Heart right ventricle (tissue), 16 donors: Measurements from ENCODE around the gene TNFSF12. TPM values are rescaled to one million over a fixed set of nuclear protein-coding genes. Genes with fewer than 3 reads are reported as not detected.

ENCODE experiments used
- ATAC-seq, 8 donors: fragments of 200-7000 bp; cut with Tn5 transposase; one replicate each; pipeline ENCODE4 v1.9.1; 2020; ENCODE audit warnings: mild to moderate bottlenecking in 8 of 8, moderate library complexity in 8 of 8, moderate number of reproducible peaks in 1 of 8
- DNase-seq, 2 donors: peaks; one replicate each; pipeline ENCODE4 v3.0.0-alpha.2; 2020
- H3K27ac ChIP-seq, 10 donors: fragments of 200-600 bp; sonication (generic) in 2 of 10; one replicate each; pipeline versions ENCODE4 v1.5.0 to v1.8.0; 2020 to 2022; ENCODE audit warnings: mild to moderate bottlenecking in 3 of 10
- H3K27me3 ChIP-seq, 7 donors: fragments of 200-600 bp; one replicate each; pipeline ENCODE4 v1.8.0; 2021 to 2022; ENCODE audit warnings: mild to moderate bottlenecking in 2 of 7
- H3K36me3 ChIP-seq, 9 donors: fragments of 200-600 bp; sonication (generic) in 1 of 9; one replicate each; pipeline versions ENCODE4 v1.5.0 to v1.8.0; 2020 to 2022; ENCODE audit warnings: mild to moderate bottlenecking in 2 of 9
- H3K4me1 ChIP-seq, 9 donors: fragments of 200-600 bp; sonication (generic) in 1 of 9; one replicate each; pipeline versions ENCODE4 v1.5.0 to v1.8.0; 2020 to 2022; ENCODE audit warnings: mild to moderate bottlenecking in 4 of 9
- H3K4me3 ChIP-seq, 10 donors: fragments of 200-600 bp; sonication (generic) in 2 of 10; one replicate each; pipeline versions ENCODE4 v1.5.0 to v1.8.0; 2020 to 2022; ENCODE audit warnings: mild to moderate bottlenecking in 7 of 10, moderate library complexity in 2 of 10
- H3K9me3 ChIP-seq, 11 donors: fragments of 200-600 bp in 10 of 11; sonication (generic) in 2 of 11; one replicate each; pipeline versions ENCODE4 v1.5.0 to v1.8.0; 2013 to 2022; ENCODE audit warnings: mild to moderate bottlenecking in 2 of 11, control low read depth in 1 of 11, moderate library complexity in 1 of 11
- CTCF ChIP-seq, 9 donors: fragments of 200-600 bp; sonication (generic) in 2 of 9; IDR thresholded peaks; one replicate each; pipeline versions ENCODE4 v1.5.0 to v1.8.0; 2021 to 2022; ENCODE audit warnings: antibody characterized with exemption in 9 of 9, mild to moderate bottlenecking in 5 of 9, moderate library complexity in 1 of 9
- WGBS, 2 donors: extraction: QIAGEN DNeasy Blood & Tissue Kit; methylation state at CpG; one replicate each; pipeline ENCODE4 v1.1.7; 2013; ENCODE audit warnings: inconsistent platforms in 1 of 2; 5-methylcytosine and 5-hydroxymethylcytosine counted together
- intact Hi-C, 10 donors: fragments of 100-400 bp; cut with DNase I; formaldehyde crosslinking; loops; one replicate each; pipeline versions ENCODE4 v1.11.1 to v1.14.2; 2022
- polyA plus RNA-seq, 2 donors: library from polyadenylated mRNA; stranded (reverse); fragments of 200-250 nt; gene quantifications; one replicate each; pipeline ENCODE4 v1.2.3, GENCODE V29; 2013
- total RNA-seq, 10 donors: library from RNA; stranded (reverse); fragmentation: NEBNext Ultra II Directional in 3 of 10; extraction: Animal tissue kit (Norgen Biotek cat#: 25700) in 3 of 10; gene quantifications; one replicate each; pipeline versions ENCODE4 v1.2.1 to v1.2.4, GENCODE V29; 2021 to 2023
- donor health status: Arrhythmogenic right ventricular cardiomyopathy.
- donor health status: ischemic (EF 13 %, LVEDD 7.1; RV severe dilation, severe dysfunction).
- donor health status: healthy with polysubstance abuse.
- donor health status: DM: no; HTN: yes; CAD: no.
- donor health status: DM: no; HTN: no; CAD: no.
- donor health status: ischemic (EF 25% LVEDD 6.9; RV normal size, moderate dysfunction).
- donor health status: ischemic (EF 25% LVEDD 5.7; RV mildly dilated, moderate dysfunction).
- donor health status: healthy.
- donor health status: DM: yes; HTN: yes; CAD: no.
- donor health status: Ischemic cardiomyopathy.
- donor health status: ischemic (EF 35%, LVEDD 5.7; RV mildly dilated, moderate dysfunction).
- donor health status: nonischemic (EF 11% LVEDD 7.7; RV severe dilation, severe dysfunction).
- donor health status: DM: yes; HTN: yes; CAD: no.
- donor health status: PGD.
- donor health status: ischemic (EF 29% LVEDD 5.4; RV normal size, mild dysfunction).
- donor health status: nonischemic (EF 23%, LVEDD 6.1; RV moderate dilation, normal function).

Gene TNFSF12
- total and polyA plus RNA-seq, 12 donors: 20.6 to 51.0 (median 26.9) TPM

- H3K27ac ChIP-seq: no peak overlapping the region
- WGBS, 2 donors: 86 to 87% methylated on average over 14 of the region's 14 CpGs
- H3K27me3 ChIP-seq: no peaks in the 10 kb centered on the region
- H3K9me3 ChIP-seq: no peaks in the 10 kb centered on the region
- peaks cover 18 to 100% (median 90%) of the 10 kb centered on the region in 9 donors for H3K36me3 ChIP-seq
- intact Hi-C loops: no loop called here
- TF ChIP-seq CTCF (IDR thresholded peaks at IDR 0.05): peak in 3 of 9 donors; percentile 19 to 28 (median 28)
- H3K4me3 ChIP-seq: no peak overlapping the region
- ATAC-seq (peak in 3 of 8 donors; percentile 21 to 32 (median 32)), DNase-seq (no peak)
- peaks cover 0 to 7% (median 2%) of the 10 kb centered on the region in 9 donors for H3K4me1 ChIP-seq
Measured at GRCh38 chr17:7502987-7503386, 45.9 kb upstream of the TNFSF12 start.

GRCh38 chr17:7503521-7503920 lies 45.3 kb upstream of the TNFSF12 start:
- 94 to 99% methylated on average over 8 of the region's 8 CpGs for WGBS, 2 donors
- ATAC-seq: no peak

GRCh38 chr17:7508145-7508544 lies 40.7 kb upstream of the TNFSF12 start:
- DNase-seq (no peak), ATAC-seq (peak in 1 of 8 donors; percentile 33)
- no peaks in the 10 kb centered on the region for H3K9me3 ChIP-seq
- H3K4me3 ChIP-seq: no peak overlapping the region
- TF ChIP-seq CTCF (IDR thresholded peaks at IDR 0.05): no peak
- 66 to 74% methylated on average over 11 of the region's 11 CpGs for WGBS, 2 donors
- H3K36me3 ChIP-seq: peaks cover 10 to 100% (median 85%) of the 10 kb centered on the region in 9 donors
- no peaks in the 10 kb centered on the region for H3K27me3 ChIP-seq
- H3K27ac ChIP-seq: no peak overlapping the region
- intact Hi-C loops: loop anchor here in 1 of 10 donors (5.0 kb wide), 1 partner anchor 586 kb away; no protein-coding TSS in a partner anchor
- H3K4me1 ChIP-seq: no peaks in the 10 kb centered on the region

More at GRCh38 chr17:7503521-7503920, 45.3 kb upstream of the TNFSF12 start:
- no peaks in the 10 kb centered on the region for H3K27me3 ChIP-seq
- intact Hi-C loops: no loop called here
- no peak overlapping the region for H3K27ac ChIP-seq
- DNase-seq: no peak
- TF ChIP-seq CTCF (IDR thresholded peaks at IDR 0.05): no peak
- no peaks in the 10 kb centered on the region for H3K9me3 ChIP-seq
- peaks cover 18 to 100% (median 90%) of the 10 kb centered on the region in 9 donors for H3K36me3 ChIP-seq
- no peak overlapping the region for H3K4me3 ChIP-seq
- peaks cover 0 to 2% (median 0%) of the 10 kb centered on the region in 9 donors for H3K4me1 ChIP-seq

GRCh38 chr17:7508846-7509245 lies 40.0 kb upstream of the TNFSF12 start:
- 90 to 91% methylated on average over 9 of the region's 9 CpGs for WGBS, 2 donors
- ATAC-seq (no peak), DNase-seq (no peak)
- Histone ChIP-seq H3K9me3 (no peaks in the 10 kb centered on the region), H3K36me3 (peaks cover 5 to 100% (median 85%) of the 10 kb centered on the region in 9 donors), H3K4me3 (no peak overlapping the region), H3K27me3 (no peaks in the 10 kb centered on the region), H3K4me1 (no peaks in the 10 kb centered on the region), H3K27ac (peak overlapping the region in 1 of 10 donors; percentile 26)
- intact Hi-C loops: loop anchor here in 1 of 10 donors (5.0 kb wide), 1 partner anchor 587 kb away; no protein-coding TSS in a partner anchor
- no peak for TF ChIP-seq CTCF (IDR thresholded peaks at IDR 0.05)
